Hepatocyte (in vitro differentiated cells): Measurements from ENCODE around the gene FRMD7.

ENCODE experiments used
- EZH2 ChIP-seq: fragments of 200-600 bp; sonication (generic); IDR thresholded peaks from 2 replicates; pipeline ENCODE4 v1.6.1; 2016; ENCODE audit warnings: antibody characterized with exemption, mild to moderate bottlenecking, borderline replicate concordance
- TF ChIP-seq, protein P1 (sequence below): fragments of 200-600 bp; sonication (generic); IDR thresholded peaks from 2 replicates; pipeline ENCODE4 v1.5.1; 2016; ENCODE audit warnings: antibody characterized with exemption, mild to moderate bottlenecking; ENCODE audit not compliant: poor library complexity

DNA sequence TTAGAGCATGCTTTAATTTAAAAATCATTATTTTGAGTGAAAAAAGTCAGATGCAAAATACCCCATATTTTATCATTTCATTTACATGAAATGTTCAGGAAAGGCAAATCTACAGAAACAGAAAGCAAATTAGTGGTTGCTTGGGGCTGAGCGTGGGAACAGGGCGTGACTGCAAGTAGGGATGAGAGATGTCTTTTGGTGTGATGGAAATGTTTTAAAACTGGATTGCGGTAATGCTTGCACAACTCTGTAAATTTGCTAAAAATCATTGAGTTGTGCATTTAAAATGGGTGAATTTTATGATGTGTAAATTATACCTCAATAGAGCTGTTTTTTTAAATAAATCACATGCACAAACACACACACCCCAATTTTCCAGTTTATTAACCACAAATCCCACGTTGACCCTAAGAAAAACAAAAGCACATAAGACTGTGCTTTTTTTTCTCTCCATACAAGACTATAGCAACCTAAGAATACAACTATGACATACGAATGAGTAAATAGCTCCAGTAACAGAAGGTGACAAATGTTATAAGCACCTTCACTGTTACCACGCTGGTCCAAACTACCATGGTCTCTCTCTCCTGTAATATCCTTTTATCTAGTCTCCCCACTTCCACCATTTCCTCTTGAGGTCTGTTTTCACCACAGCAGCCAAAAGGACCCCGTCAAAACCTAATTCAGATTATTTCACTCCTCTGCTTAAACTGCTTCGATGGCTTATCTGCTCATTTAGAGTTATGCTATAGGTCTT is 37.2 kb downstream of the FRMD7 start:
- TF ChIP-seq, protein P1, sequence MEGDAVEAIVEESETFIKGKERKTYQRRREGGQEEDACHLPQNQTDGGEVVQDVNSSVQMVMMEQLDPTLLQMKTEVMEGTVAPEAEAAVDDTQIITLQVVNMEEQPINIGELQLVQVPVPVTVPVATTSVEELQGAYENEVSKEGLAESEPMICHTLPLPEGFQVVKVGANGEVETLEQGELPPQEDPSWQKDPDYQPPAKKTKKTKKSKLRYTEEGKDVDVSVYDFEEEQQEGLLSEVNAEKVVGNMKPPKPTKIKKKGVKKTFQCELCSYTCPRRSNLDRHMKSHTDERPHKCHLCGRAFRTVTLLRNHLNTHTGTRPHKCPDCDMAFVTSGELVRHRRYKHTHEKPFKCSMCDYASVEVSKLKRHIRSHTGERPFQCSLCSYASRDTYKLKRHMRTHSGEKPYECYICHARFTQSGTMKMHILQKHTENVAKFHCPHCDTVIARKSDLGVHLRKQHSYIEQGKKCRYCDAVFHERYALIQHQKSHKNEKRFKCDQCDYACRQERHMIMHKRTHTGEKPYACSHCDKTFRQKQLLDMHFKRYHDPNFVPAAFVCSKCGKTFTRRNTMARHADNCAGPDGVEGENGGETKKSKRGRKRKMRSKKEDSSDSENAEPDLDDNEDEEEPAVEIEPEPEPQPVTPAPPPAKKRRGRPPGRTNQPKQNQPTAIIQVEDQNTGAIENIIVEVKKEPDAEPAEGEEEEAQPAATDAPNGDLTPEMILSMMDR, result no peak
- no peak for TF ChIP-seq EZH2
